Ishikawa (cell line): ENCODE measurements around the gene PAQR3.

Experiments used
- CEBPB ChIP-seq: IDR thresholded peaks from 2 replicates; pipeline ENCODE4 v1.6.1; 2012
- CREB1 ChIP-seq: IDR thresholded peaks from 2 replicates; pipeline ENCODE4 v1.6.1; 2012; ENCODE audit warnings: low read depth
- EP300 ChIP-seq: IDR thresholded peaks from 2 replicates; pipeline ENCODE4 v1.6.1; 2012; ENCODE audit warnings: borderline replicate concordance
- FOXM1 ChIP-seq: IDR thresholded peaks from 2 replicates; pipeline ENCODE4 v1.6.1; 2012; ENCODE audit warnings: low read depth, borderline replicate concordance
- NFIC ChIP-seq: IDR thresholded peaks from 2 replicates; pipeline ENCODE4 v1.6.1; 2012
- TAF1 ChIP-seq: IDR thresholded peaks from 2 replicates; pipeline ENCODE4 v1.6.1; 2012; ENCODE audit warnings: low read depth, mild to moderate bottlenecking
- TCF12 ChIP-seq: IDR thresholded peaks from 2 replicates; pipeline ENCODE4 v1.6.1; 2012; ENCODE audit warnings: low read depth
- YY1 ChIP-seq: IDR thresholded peaks from 2 replicates; pipeline ENCODE4 v1.6.1; 2012; ENCODE audit warnings: low read depth
- TF ChIP-seq, protein P1 (sequence below): IDR thresholded peaks from 2 replicates; pipeline ENCODE4 v1.6.1; 2012; ENCODE audit warnings: low read depth, mild to moderate bottlenecking
- TF ChIP-seq, protein P2 (sequence below): IDR thresholded peaks from 2 replicates; pipeline ENCODE4 v1.6.1; 2012
- TF ChIP-seq, protein P3 (sequence below): IDR thresholded peaks from 2 replicates; pipeline ENCODE4 v1.6.1; 2012

DNA sequence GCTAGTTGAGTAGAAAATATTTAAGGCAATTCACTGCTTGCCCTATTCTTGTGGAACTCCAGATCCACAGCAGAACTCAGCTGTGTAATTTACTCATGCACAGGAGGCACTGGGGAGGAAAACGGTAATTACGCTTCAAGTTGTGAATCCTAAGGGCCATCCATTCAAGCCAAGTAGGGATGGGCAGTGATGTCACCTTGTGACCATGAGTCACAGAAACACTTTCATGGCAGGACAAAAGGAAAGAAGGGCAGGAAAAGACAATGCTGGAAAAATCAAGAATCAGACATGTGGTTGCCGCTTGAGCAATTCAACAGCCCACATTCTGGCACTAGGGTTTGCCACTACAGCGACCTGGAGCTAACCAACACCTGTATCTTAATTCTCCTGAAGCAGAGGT, 1.4 kb downstream of the PAQR3 start:
- no peak for TF ChIP-seq EP300
- TF ChIP-seq FOXM1, result no peak
- TF ChIP-seq, protein P1, sequence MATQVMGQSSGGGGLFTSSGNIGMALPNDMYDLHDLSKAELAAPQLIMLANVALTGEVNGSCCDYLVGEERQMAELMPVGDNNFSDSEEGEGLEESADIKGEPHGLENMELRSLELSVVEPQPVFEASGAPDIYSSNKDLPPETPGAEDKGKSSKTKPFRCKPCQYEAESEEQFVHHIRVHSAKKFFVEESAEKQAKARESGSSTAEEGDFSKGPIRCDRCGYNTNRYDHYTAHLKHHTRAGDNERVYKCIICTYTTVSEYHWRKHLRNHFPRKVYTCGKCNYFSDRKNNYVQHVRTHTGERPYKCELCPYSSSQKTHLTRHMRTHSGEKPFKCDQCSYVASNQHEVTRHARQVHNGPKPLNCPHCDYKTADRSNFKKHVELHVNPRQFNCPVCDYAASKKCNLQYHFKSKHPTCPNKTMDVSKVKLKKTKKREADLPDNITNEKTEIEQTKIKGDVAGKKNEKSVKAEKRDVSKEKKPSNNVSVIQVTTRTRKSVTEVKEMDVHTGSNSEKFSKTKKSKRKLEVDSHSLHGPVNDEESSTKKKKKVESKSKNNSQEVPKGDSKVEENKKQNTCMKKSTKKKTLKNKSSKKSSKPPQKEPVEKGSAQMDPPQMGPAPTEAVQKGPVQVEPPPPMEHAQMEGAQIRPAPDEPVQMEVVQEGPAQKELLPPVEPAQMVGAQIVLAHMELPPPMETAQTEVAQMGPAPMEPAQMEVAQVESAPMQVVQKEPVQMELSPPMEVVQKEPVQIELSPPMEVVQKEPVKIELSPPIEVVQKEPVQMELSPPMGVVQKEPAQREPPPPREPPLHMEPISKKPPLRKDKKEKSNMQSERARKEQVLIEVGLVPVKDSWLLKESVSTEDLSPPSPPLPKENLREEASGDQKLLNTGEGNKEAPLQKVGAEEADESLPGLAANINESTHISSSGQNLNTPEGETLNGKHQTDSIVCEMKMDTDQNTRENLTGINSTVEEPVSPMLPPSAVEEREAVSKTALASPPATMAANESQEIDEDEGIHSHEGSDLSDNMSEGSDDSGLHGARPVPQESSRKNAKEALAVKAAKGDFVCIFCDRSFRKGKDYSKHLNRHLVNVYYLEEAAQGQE, result no peak
- no peak for TF ChIP-seq NFIC
- no peak for TF ChIP-seq CEBPB
- TF ChIP-seq, protein P2, sequence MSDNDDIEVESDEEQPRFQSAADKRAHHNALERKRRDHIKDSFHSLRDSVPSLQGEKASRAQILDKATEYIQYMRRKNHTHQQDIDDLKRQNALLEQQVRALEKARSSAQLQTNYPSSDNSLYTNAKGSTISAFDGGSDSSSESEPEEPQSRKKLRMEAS, result no peak
- no peak for TF ChIP-seq YY1
- no peak for TF ChIP-seq CREB1
- no peak for TF ChIP-seq TAF1
- TF ChIP-seq, protein P3, sequence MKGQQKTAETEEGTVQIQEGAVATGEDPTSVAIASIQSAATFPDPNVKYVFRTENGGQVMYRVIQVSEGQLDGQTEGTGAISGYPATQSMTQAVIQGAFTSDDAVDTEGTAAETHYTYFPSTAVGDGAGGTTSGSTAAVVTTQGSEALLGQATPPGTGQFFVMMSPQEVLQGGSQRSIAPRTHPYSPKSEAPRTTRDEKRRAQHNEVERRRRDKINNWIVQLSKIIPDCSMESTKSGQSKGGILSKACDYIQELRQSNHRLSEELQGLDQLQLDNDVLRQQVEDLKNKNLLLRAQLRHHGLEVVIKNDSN, result no peak
- no peak for TF ChIP-seq TCF12
